GM19240 (cell line): ENCODE data around the gene IGF2R.

Experiments
- DNase-seq: peaks from one replicate; pipeline ENCODE4 v3.0.0; 2011; ENCODE audit warnings: low spot score; ENCODE audit not compliant: insufficient read length

Gene IGF2R

DNA sequence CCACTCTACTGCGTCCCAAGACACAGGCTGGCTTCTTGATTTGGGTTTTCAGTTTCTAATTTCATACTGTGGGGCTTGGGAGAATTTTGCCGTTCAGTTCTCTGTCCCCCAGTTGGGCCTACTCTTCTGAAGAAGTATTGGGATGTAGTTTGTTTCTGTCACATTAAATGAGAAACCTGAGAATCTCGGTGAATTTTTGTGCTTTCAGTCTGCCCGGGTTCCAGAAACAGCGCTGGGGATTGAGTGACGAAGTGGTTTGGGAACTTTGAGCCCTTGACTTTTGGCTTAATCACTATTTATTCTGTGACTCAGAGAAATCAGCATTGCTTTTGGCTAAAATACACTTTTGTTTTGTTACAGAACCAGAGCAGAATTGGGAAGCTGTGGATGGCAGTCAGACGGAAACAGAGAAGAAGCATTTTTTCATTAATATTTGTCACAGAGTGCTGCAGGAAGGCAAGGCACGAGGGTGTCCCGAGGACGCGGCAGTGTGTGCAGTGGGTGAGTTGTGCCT lies 74.0 kb downstream of the IGF2R start:
- no peak for DNase-seq

DNA sequence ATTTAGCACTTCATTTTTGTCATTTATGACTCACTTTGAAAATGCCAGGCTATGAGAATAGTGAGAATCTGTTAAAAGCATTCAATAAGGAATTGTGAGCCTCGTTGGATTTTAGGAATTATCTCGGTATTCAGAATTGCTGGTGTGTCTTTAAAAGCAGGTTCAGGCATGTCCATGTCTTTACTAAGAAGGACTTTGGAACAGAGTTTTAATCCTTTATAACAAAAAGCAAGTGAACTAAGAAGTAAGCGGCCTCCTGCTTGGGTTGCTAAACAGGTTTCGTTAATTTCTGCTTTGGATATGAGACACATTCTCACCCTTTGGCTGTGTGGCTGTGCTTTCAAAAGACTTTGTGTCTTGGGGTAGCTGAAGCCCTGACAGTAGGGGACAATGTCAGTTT lies 74.9 kb downstream of the IGF2R start:
- no peak for DNase-seq

DNA sequence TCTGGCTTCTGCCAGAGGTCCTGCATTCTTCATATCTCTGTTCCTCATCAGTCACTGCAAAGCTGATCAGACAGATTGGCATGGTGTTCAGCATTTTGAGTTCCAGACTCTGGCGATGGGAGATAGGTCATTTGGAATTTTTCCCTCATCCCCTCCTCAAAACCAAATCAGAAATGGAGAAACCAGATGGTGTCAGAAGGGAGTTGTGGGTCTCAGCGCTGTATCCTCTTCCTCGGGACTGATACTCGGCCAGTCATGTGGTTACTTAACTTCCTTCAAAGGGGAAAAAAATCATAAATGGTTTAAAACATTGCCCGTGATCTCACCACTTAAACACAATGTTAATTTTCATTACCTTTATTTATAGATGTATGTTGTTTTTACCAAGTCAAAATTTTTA lies 75.8 kb downstream of the IGF2R start:
- DNase-seq, result no peak

DNA sequence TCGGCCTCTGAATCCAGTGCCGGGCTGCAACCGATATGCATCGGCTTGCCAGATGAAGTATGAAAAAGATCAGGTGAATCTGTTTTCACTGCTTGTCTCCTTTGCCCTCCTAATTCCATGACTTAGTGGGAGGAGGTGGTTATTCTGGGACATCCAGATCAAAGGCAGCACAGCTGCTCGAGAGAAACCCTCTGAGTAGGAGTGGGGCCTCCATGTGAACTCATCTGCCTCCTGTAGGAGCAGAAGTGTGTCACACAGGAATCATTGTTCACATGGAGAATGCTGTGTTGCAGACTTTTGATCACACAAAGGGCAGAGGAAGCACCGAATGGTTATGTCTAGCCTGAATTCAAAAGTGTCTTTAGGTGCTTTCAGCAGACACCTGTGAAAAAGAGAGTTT lies 79.6 kb downstream of the IGF2R start:
- DNase-seq, result no peak

DNA sequence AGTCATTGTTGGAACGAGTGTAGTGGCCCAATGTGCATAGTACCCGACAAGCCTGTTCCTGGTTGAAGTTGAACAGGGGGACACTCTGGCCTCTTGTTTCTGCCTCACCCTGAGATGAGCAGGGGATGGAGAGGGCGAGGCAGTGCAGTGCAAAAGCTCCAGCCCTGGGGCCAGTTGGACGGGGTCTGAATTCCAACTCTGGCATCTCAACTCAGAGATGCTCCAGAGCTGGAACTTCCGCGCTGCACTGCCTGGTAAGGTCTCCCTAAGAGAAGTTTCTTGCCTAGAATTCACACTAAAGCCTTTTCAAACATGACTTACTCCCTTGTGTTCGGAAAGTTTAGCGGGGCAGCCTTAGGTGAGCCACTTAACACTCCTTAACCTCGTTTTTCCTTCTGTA lies 80.5 kb downstream of the IGF2R start:
- no peak for DNase-seq

DNA sequence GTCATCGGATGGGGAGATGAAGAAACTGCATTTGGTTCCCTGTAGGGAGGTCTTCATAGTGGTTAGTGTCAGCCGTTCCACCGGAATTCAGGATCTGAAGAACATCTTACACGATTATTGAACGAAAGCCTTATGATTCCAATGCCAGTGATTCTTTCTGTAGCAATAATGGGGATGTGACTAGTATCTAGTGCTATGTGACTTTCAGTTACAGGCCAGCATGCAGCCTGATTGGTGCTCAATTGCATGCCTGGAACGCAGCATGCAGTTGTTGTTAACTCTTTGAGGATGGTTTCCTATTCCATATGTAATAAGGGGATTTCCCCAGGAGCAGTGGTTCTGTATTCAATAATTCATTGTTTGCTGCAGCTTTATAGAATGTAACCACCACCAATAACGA lies 81.1 kb downstream of the IGF2R start:
- DNase-seq, result no peak

DNA sequence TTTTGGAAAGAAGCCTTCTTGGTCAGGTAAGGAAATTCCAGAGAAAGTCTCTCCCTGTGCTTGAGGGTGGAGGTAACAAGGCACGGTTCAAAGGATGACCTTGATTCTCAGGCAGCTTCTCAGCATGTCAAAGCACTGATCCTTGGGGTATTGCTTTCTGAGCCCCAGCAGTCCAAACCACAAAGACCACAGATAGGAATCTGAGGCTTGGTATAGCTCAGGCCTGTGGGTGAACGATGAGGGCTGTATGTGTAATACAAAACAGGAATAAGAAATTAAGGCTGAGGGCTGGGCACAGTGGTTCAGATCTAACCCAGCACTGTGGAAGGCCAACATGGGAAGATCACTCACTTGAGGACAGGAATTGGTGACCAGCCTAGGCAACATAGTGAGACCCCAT lies 82.5 kb downstream of the IGF2R start:
- no peak for DNase-seq

DNA sequence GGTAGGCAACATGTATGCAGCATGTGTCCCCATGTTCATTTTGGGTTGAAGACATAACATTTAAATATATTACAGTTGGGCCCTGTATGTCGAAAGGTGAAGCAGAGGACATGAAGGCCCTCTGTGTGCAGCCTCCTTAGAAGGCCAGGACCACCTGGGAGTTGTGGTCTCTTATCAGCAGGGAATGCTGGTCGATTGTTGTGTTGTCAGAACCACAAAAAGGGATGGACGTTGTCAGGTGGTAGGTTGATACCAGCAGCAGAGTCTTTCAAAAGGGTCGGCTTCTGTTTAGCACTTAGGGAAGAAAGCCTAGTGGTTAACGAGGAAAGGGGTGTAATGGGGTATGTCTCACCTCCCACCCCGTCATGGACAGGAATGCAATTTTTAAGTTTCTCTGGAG lies 85.4 kb downstream of the IGF2R start:
- DNase-seq, result no peak

DNA sequence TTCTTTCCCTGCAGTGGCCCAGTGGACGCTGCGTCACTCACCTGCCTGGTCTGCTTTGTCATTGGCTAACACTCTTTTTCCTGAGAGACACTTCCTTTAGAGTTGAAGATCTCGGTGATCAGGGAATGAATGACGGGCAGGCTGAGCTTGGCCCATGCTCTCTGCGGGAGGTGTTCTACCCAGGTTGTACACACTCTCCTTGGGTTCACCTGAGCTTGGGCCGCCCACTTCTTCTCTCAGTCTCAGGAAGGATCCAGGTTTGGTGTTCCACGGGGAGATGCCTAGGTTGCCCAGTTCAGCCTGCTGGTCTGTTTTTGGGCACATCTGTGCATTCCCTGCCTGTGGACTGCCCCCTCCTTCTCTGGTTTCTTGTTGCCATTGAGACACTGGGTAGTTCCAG lies 86.0 kb downstream of the IGF2R start:
- DNase-seq, result no peak

DNA sequence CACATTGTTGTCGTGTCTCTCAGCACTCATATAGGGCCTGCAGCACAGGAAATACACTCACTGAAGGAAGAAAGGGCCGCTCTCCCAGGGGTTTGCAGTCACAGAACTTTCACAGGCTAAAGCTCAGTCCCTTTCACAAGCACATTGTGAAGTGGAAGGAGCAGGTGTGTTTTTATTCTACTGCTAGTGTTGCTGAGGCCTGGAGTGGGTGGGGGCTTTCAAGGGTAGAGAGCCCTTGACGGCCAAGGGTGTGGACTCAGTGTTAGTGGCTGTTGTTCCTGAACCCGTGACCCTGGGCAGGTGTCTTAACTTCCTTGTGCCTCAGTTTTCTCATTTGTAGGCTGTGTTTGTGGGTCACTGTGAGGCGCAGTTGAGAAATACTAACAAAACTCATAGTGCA lies 86.5 kb downstream of the IGF2R start:
- DNase-seq, result no peak

DNA sequence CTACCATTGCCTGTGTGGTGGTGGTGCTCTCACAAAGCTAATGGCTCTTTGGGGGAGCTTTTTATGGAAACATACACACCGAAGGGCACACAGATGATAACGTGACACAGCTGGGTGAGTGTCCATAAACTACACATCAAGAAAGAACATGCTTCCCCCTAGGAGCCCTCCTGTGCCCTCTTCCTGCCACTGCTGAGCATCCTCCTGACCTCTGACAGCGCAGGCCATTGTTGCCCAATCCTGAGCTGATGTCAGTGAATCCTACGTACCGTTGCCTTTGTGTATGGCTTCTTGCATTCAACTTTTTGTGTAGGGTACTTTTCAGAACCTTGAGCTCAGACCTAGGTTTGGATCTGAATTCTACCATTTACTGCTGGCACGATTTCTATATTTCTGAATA lies 86.9 kb downstream of the IGF2R start:
- DNase-seq, result no peak

DNA sequence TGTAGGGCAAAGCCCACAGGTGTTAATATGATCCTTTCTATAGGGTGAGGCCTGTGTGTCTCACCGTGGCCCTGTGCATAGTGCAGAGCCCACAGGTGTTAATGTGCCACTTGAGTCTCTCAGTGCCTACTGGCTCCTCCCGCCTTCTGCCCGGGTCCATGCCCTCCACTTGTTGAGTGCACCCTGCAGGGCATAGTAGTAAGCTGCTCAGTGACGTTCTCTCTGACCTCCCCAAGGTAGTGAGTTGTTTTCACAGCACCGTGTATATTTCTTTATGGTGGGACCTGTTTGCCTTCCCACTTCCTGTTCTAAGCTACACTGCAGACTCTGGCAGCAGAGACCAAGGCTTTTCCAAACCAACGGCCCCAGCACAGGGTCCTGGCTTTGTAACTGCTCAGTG lies 88.2 kb downstream of the IGF2R start:
- no peak for DNase-seq

DNA sequence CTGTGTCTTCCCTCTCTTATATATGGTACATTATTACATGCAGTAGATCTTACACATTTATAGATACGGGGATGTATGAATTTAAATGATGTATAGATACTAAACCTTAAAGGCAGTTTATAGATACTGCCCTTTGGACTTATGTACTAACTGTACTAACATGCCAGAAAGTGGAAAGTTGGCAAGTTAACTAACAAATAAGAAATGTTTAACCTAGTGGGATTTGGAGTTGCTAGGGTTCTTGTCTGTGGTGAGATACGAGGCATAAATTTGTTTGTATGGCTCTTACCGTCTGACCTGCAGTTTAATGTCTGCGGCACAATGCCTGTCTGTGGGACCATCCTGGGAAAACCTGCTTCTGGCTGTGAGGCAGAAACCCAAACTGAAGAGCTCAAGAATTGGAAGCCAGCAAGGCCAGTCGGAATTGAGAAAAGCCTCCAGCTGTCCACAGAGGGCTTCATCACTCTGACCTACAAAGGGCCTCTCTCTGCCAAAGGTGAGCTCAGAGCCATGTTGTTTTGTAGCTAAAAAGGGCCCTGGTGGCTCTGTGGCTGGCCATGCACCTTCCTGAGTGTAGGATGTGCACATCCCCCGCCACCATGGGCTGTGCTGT lies 89.8 kb downstream of the IGF2R start:
- no peak for DNase-seq

DNA sequence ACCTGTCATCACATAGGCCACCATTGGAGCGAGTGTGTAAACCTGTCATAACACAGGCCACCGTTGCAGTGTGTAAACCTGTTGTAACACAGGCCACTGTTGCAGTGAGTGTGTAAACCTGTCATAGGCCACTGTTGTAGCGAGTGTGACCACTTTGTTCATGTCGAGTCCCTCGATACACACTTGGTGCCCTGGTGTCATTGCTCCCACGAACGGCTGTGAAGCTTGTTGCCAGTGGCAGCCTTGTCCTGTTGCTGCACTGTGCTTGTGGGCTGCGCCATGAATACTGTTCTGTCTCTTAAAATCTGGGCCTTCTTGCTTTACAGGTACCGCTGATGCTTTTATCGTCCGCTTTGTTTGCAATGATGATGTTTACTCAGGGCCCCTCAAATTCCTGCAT lies 91.3 kb downstream of the IGF2R start:
- no peak for DNase-seq

DNA sequence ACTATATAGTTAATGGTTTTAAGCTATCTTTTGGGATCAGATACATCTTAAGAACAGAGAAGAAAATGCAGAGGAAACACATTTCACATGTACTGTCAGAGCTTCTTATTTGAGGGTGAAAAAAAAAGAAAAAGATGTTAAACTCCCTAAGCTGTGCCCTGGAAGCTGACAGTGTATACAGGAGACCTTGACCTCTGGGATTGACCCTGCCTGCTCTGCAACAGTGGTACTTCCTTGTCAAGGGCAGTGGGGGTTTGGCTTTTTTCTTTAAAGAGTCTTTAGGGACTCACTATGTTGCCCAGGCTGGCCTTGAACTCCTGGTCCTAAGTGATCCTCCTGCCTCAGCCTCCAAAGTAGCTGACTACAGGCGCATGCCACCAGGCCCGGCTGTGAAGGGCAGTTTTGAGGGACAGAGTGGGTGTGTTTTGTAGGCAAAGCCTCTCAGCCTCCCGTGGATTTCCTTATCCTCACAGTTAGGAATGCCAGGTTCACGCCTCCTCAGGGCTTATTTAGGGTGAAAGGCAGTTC lies 92.1 kb downstream of the IGF2R start:
- DNase-seq, result no peak

DNA sequence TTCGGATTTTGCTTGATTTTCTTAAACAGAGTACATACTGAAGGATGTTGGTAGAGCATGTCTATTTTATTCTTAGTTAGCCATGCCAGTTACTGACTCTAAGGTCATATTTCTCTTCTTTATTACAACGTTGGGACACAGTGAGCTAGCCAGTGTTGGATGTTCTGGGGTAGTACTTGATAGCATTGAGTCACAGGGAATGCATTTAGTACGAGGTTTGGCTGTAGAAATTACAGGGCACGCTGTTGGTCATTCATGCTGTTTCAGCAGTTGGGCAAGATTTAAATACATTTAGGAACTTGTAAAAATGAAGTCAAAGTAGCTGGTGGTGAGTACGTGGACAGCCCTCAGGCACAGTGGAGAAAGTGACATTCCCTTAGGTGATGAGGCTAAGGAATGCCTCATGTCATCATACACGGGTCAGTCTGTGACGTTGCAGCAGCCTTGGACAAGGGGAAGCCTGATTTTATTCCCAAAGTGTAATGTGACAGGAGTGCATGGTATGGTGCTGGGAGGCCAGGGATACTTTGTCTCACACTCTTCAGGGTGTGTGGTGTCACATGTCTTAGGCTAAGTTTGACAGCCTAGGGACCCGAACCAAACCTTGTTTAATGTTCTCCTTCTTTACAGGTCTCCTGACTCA lies 95.0 kb downstream of the IGF2R start:
- DNase-seq, result no peak

DNA sequence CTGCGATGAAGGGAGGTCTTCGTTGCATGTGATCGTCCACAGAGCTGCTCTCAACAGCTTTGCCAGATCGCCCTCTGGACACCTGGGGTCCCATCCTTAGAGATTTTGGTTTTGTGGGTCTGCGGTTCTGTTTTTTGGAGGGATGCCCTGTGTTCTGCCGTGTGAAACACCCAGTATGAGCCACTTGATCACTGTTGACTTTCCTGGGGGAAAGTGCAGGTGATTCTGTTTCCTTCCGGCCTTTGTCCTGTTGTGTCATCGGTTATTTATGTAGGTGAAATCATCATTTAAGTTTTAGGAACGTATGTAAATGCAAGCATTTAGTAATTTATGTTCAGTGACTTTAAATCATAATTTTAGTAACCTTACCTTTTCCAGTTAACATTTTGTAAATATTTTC lies 96.3 kb downstream of the IGF2R start:
- no peak for DNase-seq

DNA sequence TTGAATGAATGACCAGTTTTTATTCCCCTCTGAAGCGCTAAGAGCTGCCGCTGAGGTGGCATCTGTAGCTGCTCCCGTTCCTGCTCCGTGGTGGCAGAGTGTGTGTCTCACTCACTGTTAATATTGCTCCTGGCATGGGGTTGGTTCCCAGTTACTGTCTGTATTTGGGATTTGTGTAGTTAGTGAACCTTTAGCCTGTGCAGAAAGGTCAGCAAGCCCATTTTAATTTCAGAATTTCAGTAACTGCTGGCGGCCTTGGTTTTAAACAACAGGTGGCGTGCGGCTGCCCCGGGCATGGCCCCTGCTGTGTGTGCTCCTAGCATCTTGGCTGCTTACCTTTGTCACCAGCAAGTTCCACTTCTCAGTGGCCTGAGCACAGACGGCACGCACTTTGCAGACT lies 98.7 kb downstream of the IGF2R start:
- DNase-seq, result no peak

DNA sequence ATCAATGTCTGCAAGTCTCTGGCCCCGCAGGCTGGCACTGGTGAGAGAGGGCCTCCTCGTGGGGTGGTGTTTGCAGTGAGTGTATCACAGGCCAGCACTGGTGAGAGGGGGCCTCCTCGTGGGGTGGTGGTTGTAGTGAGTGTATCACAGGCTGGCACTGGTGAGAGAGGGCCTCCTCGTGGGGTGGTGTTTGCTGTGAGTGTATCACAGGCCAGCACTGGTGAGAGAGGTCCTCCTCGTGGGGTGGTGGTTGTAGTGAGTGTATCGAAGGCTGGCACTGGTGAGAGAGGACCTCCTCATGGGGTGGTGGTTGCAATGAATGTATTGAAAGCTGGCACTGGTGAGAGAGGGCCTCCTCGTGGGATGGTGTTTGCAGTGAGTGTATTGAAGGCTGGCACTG lies 99.5 kb downstream of the IGF2R start:
- no peak for DNase-seq

DNA sequence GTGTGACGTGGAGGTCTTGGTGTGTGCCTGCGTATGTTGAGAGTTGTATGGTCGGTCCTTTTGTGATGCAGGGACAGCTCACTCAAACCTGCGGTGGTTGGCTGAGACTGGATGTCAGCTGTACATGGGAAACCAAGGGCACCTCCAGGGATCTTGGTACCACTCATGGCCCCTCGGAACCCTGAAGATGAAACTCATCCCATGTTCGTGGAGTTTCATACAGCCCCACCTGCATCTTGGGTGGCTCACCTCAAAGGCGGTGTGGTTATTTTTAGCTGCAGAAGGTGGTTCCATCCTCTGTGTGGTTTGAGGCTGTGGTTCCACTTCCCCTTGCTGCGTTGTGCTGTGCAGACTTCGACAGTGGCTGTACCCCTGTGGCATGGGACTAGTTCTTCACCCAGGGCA lies 100.2 kb downstream of the IGF2R start:
- peak; percentile 24 for DNase-seq

DNA sequence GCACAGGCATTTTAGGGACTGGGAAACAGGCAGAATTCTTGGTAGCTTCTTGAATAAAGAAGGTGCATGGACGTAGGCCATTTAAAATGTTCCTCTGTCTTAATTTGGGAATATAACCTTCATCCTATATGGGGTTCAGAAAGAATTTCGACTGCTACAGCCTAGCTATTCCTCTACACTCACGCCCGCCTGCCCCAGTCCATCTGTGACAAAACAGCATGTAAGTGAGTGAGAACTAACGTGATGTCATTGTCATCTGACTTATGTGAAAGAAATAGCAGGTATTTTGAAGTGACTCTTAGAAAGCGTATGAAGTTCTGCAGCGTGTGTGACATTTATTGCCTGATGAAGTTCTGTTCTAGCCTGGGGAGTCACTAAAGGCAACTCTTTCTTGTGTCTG lies 100.6 kb downstream of the IGF2R start:
- DNase-seq, result no peak

DNA sequence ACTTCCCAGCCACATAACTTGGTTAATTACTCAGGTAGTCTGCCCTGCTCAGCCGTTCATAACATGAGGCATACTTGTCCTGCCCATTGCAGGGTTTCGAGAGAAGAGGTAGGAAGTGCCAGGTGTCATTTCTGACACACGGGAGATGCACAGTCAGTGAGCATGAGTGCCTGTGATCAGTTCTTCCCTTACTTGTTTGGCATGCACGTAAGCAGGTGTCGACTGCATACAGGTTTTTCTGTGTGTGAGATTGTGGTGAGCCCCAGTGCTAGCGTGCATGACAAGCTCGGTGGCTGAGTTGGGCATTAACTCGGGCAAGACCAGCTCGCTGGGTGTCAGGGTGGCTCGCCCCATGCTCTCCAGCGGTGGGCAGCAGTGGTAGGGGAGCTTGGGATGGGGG lies 101.5 kb downstream of the IGF2R start:
- no peak for DNase-seq

DNA sequence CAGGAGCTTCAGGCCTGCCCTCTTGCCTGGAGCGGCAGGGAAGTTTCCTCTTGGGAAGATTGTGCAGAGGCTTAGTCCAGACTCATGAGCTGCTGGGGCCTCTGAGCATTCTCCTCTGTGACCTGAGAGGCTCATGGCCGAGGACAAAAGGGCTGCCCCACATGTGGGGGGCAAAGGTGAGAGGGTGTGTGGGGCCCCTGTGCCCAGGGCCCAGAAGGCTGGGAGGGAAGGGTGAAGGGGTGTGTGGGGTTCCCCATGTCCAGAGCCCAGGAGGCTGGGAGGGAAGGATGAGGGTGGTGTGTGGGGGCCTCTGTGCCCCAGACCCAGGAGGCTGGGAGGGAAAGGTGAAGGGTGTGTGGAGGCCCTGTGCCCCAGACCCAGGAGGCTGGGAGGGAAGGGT lies 101.9 kb downstream of the IGF2R start:
- DNase-seq, result no peak
